ENCODE data around the gene GALNT15.

DNA sequence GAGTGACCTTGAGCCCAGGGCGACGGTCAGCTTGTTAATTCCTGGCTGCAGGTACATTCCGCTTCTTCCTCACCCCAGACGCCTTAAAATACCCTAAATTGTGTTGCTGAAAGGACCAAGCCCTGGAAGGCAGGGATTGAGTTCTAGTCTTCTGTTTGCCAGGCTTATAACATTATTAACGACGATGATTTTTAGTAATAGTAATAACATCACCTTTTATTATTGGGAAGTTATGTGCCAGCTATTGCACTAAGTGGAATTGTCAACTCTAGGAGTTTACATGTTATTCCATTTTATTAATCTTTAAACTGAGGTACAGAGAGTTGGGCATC, 90.9 kb downstream of the GALNT15 start:
- TF ChIP-seq EZH2phosphoT487 (IDR thresholded peaks at IDR 0.05; ENCODE audit: low read depth) = no peak
- TF ChIP-seq, protein P1, sequence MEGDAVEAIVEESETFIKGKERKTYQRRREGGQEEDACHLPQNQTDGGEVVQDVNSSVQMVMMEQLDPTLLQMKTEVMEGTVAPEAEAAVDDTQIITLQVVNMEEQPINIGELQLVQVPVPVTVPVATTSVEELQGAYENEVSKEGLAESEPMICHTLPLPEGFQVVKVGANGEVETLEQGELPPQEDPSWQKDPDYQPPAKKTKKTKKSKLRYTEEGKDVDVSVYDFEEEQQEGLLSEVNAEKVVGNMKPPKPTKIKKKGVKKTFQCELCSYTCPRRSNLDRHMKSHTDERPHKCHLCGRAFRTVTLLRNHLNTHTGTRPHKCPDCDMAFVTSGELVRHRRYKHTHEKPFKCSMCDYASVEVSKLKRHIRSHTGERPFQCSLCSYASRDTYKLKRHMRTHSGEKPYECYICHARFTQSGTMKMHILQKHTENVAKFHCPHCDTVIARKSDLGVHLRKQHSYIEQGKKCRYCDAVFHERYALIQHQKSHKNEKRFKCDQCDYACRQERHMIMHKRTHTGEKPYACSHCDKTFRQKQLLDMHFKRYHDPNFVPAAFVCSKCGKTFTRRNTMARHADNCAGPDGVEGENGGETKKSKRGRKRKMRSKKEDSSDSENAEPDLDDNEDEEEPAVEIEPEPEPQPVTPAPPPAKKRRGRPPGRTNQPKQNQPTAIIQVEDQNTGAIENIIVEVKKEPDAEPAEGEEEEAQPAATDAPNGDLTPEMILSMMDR (IDR thresholded peaks at IDR 0.05; ENCODE audit: low read depth, low read length) = no peak
